ENCODE data around the gene SOX1.

SOX1 gene

DNA sequence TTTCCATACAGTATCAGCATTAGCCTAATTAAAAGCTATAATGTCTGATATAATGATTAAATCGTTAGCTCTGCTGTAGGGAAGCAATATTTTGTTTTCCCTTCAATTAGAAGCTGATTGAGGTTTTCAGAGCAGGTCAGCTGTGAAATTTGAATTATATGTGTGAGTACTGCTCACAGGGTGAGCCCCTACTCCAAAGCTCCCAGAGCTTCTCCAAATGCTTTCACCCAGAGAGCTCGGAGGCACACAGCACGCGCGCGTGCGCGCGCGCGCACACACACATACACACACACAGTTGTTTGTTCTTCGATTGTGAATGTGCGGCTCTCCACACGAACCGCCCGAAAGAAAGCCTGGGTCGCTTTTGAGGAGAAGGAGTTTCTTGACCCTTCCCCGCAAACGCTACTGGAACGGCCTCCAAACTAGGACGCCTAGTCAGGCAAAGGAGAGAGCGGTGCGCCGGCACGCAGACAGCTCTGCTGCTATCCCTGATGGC is 4.8 kb upstream of the SOX1 start:
- TF ChIP-seq EZH2 (IDR thresholded peaks at IDR 0.05; ENCODE audit: borderline replicate concordance, low read length), result no peak
- no peak for TF ChIP-seq CTCF (IDR thresholded peaks at IDR 0.05; ENCODE audit: low read length)
- no peaks in the 10 kb centered on the region for H3K36me3 ChIP-seq (ENCODE audit: insufficient read depth, low read length)
- H3K4me2 ChIP-seq (ENCODE audit: low read length), result no peak overlapping the region
- H3K4me3 ChIP-seq (ENCODE audit: low read depth, low read length, poor library complexity, severe bottlenecking), result no peak overlapping the region
- H3K27ac ChIP-seq (ENCODE audit: low read depth, low read length, poor library complexity, severe bottlenecking), result no peak overlapping the region
- H3K9ac ChIP-seq (ENCODE audit: low read length), result no peak overlapping the region
- no peaks in the 10 kb centered on the region for H3K4me1 ChIP-seq (ENCODE audit: insufficient read depth, low read length, severe bottlenecking)
- H4K20me1 ChIP-seq (ENCODE audit: insufficient read depth, low read length), result no peaks in the 10 kb centered on the region
- H3K27me3 ChIP-seq (ENCODE audit: insufficient read depth, low read length), result no peaks in the 10 kb centered on the region; the same call in 1 of the 2 replicates
- no peaks in the 10 kb centered on the region for H3F3A ChIP-seq (ENCODE audit: insufficient read depth, low read length)
- H3K9me2 ChIP-seq (ENCODE audit: low read depth, low read length), result no peaks in the 10 kb centered on the region
- no peak overlapping the region for H2AFZ ChIP-seq (ENCODE audit: low read length)
- H3K79me2 ChIP-seq (ENCODE audit: insufficient read depth, low read length), result no peaks in the 10 kb centered on the region
- no peaks in the 10 kb centered on the region for H3K9me3 ChIP-seq (ENCODE audit: low read length)

GRCh38 chr13:112062571-112063570 is 4.1 kb upstream of the SOX1 start:
- Histone ChIP-seq H3K9ac (ENCODE audit: low read length) (no peak overlapping the region), H4K20me1 (ENCODE audit: insufficient read depth, low read length) (no peaks in the 10 kb centered on the region), H3K27ac (ENCODE audit: low read depth, low read length, poor library complexity, severe bottlenecking) (no peak overlapping the region), H3K4me3 (ENCODE audit: low read depth, low read length, poor library complexity, severe bottlenecking) (no peak overlapping the region), H3K4me1 (ENCODE audit: insufficient read depth, low read length, severe bottlenecking) (no peaks in the 10 kb centered on the region), H3K4me2 (ENCODE audit: low read length) (no peak overlapping the region), H3K9me2 (ENCODE audit: low read depth, low read length) (no peaks in the 10 kb centered on the region), H3K27me3 (ENCODE audit: insufficient read depth, low read length) (no peaks in the 10 kb centered on the region; the same call in 1 of the 2 replicates), H3K9me3 (ENCODE audit: low read length) (no peaks in the 10 kb centered on the region), H2AFZ (ENCODE audit: low read length) (no peak overlapping the region), H3K36me3 (ENCODE audit: insufficient read depth, low read length) (no peaks in the 10 kb centered on the region), H3K79me2 (ENCODE audit: insufficient read depth, low read length) (no peaks in the 10 kb centered on the region), H3F3A (ENCODE audit: insufficient read depth, low read length) (no peaks in the 10 kb centered on the region)
- no peak for TF ChIP-seq CTCF (IDR thresholded peaks at IDR 0.05; ENCODE audit: low read length)
- TF ChIP-seq EZH2 (IDR thresholded peaks at IDR 0.05; ENCODE audit: borderline replicate concordance, low read length), result no peak

DNA sequence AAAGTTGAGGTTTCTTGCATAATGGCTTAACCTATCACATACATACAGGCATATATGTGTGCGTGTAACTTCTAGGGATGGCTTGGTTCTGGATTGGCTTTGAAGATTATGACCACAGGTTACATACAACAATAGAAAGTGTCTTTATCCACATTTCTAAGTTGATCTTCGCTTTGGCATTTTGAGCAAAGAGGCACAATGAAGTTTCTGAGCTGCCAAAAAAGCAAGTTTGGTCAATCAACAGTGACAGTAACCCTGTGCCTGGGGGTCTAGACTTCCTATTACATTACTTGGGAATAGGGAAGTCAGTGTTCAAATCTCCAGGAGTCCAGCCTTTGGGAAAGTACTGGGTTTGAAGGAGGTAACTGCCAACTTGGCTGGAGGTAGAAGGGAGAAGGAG is 3.1 kb upstream of the SOX1 start:
- no peak overlapping the region for H2AFZ ChIP-seq (ENCODE audit: low read length)
- no peaks in the 10 kb centered on the region; the same call in 1 of the 2 replicates for H3K27me3 ChIP-seq (ENCODE audit: insufficient read depth, low read length)
- TF ChIP-seq CTCF (IDR thresholded peaks at IDR 0.05; ENCODE audit: low read length) (no peak), EZH2 (IDR thresholded peaks at IDR 0.05; ENCODE audit: borderline replicate concordance, low read length) (no peak)
- no peaks in the 10 kb centered on the region for H3K9me2 ChIP-seq (ENCODE audit: low read depth, low read length)
- H3K4me3 ChIP-seq (ENCODE audit: low read depth, low read length, poor library complexity, severe bottlenecking), result no peak overlapping the region
- no peaks in the 10 kb centered on the region for H4K20me1 ChIP-seq (ENCODE audit: insufficient read depth, low read length)
- H3K4me1 ChIP-seq (ENCODE audit: insufficient read depth, low read length, severe bottlenecking), result no peaks in the 10 kb centered on the region
- H3K36me3 ChIP-seq (ENCODE audit: insufficient read depth, low read length), result no peaks in the 10 kb centered on the region
- H3K4me2 ChIP-seq (ENCODE audit: low read length), result no peak overlapping the region
- no peak overlapping the region for H3K27ac ChIP-seq (ENCODE audit: low read depth, low read length, poor library complexity, severe bottlenecking)
- no peaks in the 10 kb centered on the region for H3K79me2 ChIP-seq (ENCODE audit: insufficient read depth, low read length)
- no peaks in the 10 kb centered on the region for H3K9me3 ChIP-seq (ENCODE audit: low read length)
- H3K9ac ChIP-seq (ENCODE audit: low read length), result no peak overlapping the region
- H3F3A ChIP-seq (ENCODE audit: insufficient read depth, low read length), result no peaks in the 10 kb centered on the region
